ENCODE data around the gene PSMD3. TPM values are rescaled to one million over a fixed set of nuclear protein-coding genes. Genes with fewer than 3 reads are reported as not detected.

Gene PSMD3
- total and polyA plus RNA-seq, 9 of the 15 experiments (the other 6 are each of a cell fraction or from before 2014, with no cell fraction given), result 2.0 to 251 (median 135) TPM

- TF ChIP-seq ZBTB34 (CRISPR knock-in tag; IDR thresholded peaks at IDR 0.05) (no peak), PATZ1 (CRISPR knock-in tag; IDR thresholded peaks at IDR 0.05; ENCODE audit: borderline replicate concordance) (no peak), HNRNPL (IDR thresholded peaks at IDR 0.05; ENCODE audit: low read depth, low read length) (no peak), MYBL2 (IDR thresholded peaks at IDR 0.05; ENCODE audit: low read depth) (no peak), MYBL2 (CRISPR knock-in tag; IDR thresholded peaks at IDR 0.05; ENCODE audit: borderline replicate concordance) (no peak), E4F1 (CRISPR knock-in tag; IDR thresholded peaks at IDR 0.05; ENCODE audit: borderline replicate concordance) (no peak), POLR2G (IDR thresholded peaks at IDR 0.05; ENCODE audit: low read depth, low read length) (no peak), SMAD2 (IDR thresholded peaks at IDR 0.05; ENCODE audit: low read depth, low read length) (no peak), ELF4 (CRISPR knock-in tag; IDR thresholded peaks at IDR 0.05) (no peak), BCLAF1 (IDR thresholded peaks at IDR 0.05; ENCODE audit: borderline replicate concordance in 1 of 2, control insufficient read depth in 1 of 2, low read depth in 2 of 2, low read length in 1 of 2) (no peak)
- TF ChIP-seq, protein P1, sequence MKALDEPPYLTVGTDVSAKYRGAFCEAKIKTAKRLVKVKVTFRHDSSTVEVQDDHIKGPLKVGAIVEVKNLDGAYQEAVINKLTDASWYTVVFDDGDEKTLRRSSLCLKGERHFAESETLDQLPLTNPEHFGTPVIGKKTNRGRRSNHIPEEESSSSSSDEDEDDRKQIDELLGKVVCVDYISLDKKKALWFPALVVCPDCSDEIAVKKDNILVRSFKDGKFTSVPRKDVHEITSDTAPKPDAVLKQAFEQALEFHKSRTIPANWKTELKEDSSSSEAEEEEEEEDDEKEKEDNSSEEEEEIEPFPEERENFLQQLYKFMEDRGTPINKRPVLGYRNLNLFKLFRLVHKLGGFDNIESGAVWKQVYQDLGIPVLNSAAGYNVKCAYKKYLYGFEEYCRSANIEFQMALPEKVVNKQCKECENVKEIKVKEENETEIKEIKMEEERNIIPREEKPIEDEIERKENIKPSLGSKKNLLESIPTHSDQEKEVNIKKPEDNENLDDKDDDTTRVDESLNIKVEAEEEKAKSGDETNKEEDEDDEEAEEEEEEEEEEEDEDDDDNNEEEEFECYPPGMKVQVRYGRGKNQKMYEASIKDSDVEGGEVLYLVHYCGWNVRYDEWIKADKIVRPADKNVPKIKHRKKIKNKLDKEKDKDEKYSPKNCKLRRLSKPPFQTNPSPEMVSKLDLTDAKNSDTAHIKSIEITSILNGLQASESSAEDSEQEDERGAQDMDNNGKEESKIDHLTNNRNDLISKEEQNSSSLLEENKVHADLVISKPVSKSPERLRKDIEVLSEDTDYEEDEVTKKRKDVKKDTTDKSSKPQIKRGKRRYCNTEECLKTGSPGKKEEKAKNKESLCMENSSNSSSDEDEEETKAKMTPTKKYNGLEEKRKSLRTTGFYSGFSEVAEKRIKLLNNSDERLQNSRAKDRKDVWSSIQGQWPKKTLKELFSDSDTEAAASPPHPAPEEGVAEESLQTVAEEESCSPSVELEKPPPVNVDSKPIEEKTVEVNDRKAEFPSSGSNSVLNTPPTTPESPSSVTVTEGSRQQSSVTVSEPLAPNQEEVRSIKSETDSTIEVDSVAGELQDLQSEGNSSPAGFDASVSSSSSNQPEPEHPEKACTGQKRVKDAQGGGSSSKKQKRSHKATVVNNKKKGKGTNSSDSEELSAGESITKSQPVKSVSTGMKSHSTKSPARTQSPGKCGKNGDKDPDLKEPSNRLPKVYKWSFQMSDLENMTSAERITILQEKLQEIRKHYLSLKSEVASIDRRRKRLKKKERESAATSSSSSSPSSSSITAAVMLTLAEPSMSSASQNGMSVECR (CRISPR knock-in tag; IDR thresholded peaks at IDR 0.05), result no peak
These were observed 685 bp upstream of the PSMD3 start (continued) for GRCh38 chr17:39979893-39980350.

All from K562 (cell line).